HEK293T (cell line): ENCODE results near the gene HSPG2.

Experiments
- ARNT ChIP-seq: fragments of 450-650 bp; IDR thresholded peaks from 2 replicates; pipeline ENCODE4 v1.6.1; 2017; ENCODE audit warnings: mild to moderate bottlenecking
- FOXK2 ChIP-seq: fragments of 450-650 bp; IDR thresholded peaks from 2 replicates; pipeline ENCODE4 v1.6.1; 2016; ENCODE audit warnings: mild to moderate bottlenecking
- FOXM1 ChIP-seq: fragments of 450-650 bp; IDR thresholded peaks from 2 replicates; pipeline ENCODE4 v1.6.1; 2017; ENCODE audit warnings: mild to moderate bottlenecking, borderline replicate concordance
- NFRKB ChIP-seq: fragments of 450-650 bp; IDR thresholded peaks from 2 replicates; pipeline ENCODE4 v1.6.1; 2016; ENCODE audit warnings: mild to moderate bottlenecking, moderate library complexity
- SP1 ChIP-seq: fragments of 450-650 bp; IDR thresholded peaks from 2 replicates; pipeline ENCODE4 v1.6.1; 2017
- SUZ12 ChIP-seq: fragments of 450-650 bp; IDR thresholded peaks from 2 replicates; pipeline ENCODE4 v1.6.1; 2016; ENCODE audit warnings: mild to moderate bottlenecking

DNA sequence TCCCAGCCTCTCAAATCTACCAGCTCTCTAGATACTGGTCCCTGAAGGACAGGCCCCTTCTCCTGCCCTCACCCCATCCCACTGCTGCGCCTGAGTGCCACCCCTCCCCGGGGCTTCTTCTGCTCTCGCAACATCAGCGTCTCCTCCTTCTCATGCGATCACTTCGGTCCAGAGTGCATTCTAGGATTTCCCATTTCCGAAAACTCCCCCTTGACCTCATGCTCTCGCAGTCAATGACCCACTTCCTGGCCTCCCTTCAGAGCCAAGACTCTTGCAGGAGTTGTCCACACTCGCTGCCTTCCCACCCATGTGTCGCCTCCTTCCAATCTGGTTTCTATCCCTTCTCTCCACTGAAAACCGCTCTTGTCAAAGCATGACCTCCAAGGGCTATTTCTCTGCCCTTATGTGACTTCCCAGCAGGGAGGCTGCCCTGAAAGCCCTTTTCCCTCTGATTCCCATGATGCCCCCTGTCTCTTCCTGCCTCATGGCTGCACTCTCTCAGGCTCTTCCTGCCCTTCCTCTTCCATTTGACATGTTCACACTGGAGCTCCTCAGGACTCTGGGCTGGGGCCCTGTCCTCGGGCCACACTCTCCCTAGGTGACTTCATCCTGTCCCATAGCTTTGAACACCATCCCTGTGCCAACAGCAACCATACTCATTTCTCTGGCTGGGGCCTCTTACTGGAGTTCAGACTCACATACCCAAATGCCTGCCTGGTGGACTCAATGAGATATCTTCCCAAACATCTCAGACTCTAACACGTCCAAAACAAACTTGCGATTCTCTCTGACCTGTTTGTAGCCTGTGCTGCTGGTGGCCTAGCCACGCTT is 79.1 kb downstream of the HSPG2 start:
- TF ChIP-seq SUZ12 (no peak), FOXK2 (no peak), ARNT (no peak), SP1 (no peak), FOXM1 (no peak), NFRKB (no peak)
